SIG-M5 treated with dmso at 0.1 percent for 504 hours (cell line): Measurements from ENCODE around the gene TMTC1.
"Not testable (repeated sequence)": the region's sequence is repeated elsewhere in the genome, so short reads cannot be mapped to it uniquely, and the experiment has no call there.

ENCODE experiments used
- DNase-seq: peaks from one replicate; lab custom pipeline; 2025; ENCODE audit not compliant: unreplicated experiment; lab: John Stamatoyannopoulos, UW

The TMTC1 gene

DNA sequence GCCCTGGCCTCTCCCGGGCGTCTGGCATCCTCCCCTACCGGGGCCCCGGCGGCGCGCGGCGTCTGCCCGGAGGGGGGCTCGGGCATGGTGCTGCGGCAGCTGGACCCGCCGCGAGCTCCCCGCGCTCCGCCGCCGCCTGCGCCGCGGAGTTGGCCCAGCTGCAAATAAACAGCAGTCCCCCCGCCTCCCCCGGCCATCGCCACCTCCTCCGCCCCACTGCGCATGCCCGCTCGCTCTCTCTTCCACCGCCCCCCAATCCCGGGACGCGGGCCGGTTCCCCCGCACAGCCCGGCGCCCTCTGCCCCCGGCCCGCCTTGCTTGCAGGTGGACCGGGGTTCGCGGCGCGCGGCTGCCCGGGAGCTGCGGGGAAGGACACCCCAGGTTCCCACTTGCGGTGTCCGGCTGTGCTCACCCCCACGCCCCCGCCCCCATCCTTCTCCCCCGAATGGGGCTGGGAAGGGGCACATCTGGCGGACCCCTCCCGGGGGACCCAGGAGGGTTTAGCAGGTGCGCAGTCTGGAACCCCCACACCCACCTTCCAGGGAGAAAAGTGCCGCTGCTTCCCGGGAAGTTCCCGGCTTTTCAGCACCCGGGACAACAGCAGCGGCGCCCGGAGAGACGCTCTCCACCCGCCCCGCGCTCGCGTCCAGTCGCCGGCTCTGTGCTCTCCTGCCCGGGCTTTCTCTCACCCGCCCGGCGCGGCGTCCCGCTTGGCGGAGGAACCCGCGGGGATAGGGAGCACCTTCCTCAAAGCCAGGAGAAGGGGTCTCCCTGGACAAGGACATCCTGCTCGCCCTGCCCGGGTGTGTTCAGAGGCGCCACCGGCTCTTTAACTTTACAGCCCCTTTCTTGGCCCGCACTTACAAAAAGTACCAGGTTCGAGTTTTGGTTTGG, at the start of gene TMTC1:
Gene TMTC1 (minus strand): TSS at position 170 of the 894 bp plus-strand sequence. CDS start 191 bp downstream, outside the sequence.
- DNase-seq, result peak; percentile 10

- DNase-seq, result no peak
These were observed 47.4 kb upstream of the TMTC1 start for GRCh38 chr12:29831173-29831572.

DNA sequence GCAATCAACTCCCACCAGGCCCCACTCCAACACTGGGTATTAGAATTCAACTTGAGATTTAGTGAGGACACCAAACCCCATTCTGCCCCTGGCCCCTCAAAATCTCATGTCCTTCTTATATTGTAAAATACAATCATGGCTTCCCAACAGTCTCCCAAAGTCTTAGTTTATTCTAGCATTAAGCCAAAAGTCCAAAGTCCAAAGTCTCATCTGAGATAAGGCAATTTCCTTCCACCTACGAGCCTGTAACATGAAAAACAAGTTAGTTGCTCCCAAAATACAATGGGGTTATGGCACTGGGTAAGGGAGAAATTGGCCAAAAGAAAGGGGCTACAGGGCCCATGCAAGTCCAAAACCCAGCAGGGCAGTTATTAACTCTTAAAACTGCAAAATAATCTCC, 46.6 kb upstream of the TMTC1 start:
- no peak for DNase-seq

GRCh38 chr12:29818916-29819623, 35.3 kb upstream of the TMTC1 start:
- no peak for DNase-seq

DNA sequence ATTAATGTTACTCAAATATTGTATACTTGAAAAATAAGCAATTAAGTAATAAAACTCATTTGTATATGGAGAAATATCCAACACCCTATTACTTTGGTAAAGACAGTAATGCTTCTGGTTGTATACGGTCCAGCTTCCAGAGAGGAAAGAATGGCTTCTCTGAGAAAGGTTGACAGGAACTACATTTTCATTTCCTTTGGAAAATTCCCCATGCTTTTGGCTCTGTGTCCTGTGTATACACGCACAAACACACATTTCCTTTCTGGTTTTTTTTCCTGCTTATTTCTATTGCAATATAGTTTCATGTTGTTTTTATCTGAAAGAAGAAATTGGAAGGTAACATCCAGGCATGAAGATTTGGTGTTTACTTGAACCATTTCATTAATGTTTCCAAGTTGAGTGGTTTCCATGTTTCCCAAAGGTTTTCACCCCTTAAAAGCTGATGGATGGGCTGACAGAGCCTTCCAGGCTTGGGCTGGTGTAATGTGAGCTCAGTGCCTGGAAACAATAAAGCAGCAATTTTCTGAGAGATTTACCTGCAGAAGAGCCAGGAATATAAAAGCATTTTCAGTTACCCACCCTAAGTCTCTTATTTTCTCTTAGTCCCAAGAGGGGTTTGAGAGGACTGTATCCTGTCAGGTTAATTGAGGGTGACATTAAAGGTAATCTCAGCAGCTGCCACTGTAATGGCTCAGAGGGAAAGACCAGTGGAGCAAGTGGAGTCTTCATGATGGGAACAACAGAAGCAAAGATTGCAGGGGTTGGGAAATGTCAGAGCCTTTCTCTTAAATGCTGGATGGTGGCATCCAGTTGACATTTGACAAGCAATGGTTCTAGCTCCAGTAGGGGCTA, 33.4 kb upstream of the TMTC1 start:
- DNase-seq, result no peak

- DNase-seq, result not testable (repeated sequence)
These were observed 26.0 kb upstream of the TMTC1 start for GRCh38 chr12:29809616-29810361.

GRCh38 chr12:29807129-29807528, 23.4 kb upstream of the TMTC1 start:
- DNase-seq, result no peak

DNA sequence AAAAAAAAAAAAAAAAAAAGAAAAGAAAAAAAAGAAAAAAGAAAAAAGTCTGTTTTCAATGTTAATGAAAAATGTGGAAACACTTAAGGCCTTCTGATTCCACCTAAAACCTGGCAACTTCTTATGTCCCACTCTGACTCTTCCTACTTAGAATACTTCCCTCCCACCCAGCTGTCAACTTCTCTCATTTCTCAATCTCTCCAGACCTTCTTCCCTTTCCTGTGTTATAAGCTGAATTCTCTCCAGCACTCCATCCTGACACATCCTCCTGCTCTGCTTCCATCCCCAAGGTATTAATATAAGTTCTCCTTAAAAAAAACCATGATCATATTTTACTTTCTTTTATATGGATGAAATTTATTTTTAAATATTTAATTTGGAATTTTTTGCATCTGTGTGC, 20.3 kb upstream of the TMTC1 start:
- DNase-seq, result no peak

- no peak for DNase-seq
These were observed 15.8 kb upstream of the TMTC1 start for GRCh38 chr12:29799591-29799990.

- no peak for DNase-seq
These were observed 14.0 kb upstream of the TMTC1 start for GRCh38 chr12:29797565-29798355.

- DNase-seq, result no peak
These were observed 13.1 kb upstream of the TMTC1 start for GRCh38 chr12:29796823-29797263.

GRCh38 chr12:29795715-29796114, 12.0 kb upstream of the TMTC1 start:
- no peak for DNase-seq

- DNase-seq, result no peak
These were observed 11.1 kb upstream of the TMTC1 start for GRCh38 chr12:29794862-29795261.

DNA sequence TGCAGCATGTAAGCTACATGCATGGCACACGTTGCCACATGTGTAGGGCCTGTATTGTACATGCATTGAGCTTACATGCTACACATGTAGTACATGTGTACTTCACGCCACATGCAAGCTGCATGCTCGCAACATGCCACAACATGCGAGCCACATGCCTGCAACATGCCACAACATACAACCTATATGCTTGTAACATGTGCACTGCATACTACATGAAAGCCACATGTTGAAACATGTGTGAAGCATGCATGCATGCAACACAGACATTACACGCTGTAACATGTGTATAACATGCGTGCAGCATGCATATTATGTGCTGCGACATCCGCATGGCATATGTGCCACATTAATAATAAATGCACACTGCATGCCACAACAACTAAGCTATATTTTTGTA, 9.1 kb upstream of the TMTC1 start:
- DNase-seq, result no peak

DNA sequence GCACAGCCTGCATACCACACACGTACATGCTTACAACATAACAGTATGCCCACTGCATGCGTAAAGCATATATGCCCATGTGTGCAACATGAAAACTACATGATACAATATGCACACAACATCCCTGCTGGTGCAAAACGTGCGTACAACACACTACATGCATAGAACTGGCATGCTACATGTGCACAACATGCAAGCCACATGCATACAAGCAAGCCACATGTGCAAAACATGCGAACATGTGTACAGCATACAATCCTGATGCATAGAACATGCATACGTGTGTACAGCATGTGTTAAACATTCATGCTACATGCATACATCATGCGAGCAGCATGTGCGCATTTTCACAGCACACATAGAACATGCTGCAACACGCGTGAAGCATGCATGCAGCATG, 8.4 kb upstream of the TMTC1 start:
- DNase-seq, result no peak

DNA sequence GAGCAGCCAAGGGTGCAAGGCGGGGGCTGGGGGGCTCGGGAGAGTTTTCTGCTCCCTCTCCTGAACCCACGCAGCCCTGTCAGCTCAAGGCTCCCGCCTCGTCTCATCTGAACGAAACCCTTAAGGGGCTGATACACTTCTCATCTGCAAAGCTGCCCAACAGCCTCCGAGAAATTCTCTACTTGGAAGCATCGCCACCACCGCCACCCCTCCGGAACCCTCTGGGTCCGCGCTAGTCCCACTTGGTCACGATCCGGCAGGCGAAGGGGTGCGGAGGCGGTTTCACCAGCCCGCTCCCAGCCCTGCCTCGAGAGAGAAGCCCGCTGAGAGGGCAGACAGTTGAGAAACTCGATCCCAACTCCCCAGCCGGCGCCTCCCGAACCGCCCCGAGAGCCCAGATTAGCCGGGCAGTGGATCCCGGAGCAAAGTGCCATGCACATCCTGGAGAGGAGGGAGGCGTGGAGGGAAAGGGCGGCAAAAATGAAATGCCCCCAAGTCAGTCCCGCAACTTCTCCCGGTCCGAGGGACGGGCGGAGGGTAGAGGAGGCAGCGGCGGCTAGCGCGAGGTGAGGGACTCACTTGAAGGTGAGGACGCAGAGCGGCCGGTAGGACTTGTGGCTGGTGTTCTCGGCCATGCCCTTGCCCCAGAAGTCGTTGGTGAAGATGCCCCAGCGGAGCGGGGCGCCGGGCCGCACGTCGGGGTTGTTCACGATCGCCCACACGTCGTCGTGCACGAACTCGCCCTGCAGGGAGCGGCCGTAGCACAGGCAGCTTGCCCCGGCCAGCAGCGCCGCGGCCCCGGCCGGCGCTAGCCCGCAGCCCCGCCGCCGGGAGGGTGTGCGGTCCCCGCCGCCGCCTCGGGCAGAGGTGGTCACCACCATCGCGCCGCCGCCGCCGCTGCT, 620 bp downstream of the TMTC1 start:
- DNase-seq, result peak; percentile 60

DNA sequence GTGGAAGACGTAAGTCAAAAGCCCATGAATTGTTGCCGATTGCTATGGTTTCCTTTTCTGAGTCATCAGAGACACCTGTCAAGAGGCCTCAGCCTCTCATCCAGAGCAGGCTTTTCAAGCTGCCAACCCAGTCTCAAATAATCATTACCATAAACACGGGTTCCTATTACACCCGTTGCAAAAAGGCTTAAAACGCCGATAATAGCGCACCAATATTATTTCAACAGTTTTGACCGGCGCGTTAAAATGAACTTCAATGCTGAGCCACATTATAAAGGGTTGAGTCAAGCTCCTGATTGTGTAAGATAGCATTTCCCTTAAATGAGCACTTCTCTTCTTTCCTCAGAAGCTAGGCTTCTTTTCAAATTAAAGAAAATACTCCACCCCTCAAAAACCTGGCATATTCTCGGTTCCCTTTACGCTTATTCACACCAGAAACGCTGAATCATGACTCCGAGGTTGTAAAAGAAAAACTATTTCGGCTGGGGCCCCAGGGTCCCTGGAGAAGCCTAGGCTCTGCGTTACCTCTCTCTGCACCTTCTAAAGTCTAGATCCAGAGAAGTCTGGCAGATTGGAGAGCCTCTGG, 1.4 kb downstream of the TMTC1 start:
- peak; percentile 97 for DNase-seq

DNA sequence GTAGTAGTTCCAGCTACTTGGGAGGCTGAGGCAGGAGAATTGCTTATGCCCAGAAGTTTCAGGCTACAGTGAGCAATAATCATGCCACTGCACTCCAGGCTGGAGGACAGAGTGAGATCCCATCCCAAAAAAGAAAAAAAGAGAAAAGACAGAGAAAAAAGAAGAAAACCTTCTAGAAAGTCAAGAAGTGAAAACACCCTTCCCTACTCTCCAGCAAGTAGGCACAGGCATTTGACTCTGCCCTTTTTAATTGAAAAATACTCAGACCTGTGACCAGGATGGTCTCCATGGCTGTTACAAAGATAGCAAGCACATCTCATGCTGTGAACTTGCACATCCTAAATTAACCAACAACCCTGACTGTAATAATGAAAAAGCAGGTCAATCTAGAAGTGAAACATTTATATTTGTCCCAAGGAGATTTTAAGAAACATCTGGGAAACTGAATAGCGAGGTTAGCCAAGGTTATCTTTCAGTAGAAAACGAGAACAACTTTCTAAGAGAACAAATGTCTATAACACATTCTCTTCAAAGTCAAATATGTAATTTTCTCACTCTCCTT, 2.0 kb downstream of the TMTC1 start:
- no peak for DNase-seq
